ENCODE results near the gene ACAD8. TPM values are rescaled to one million over a fixed set of nuclear protein-coding genes. Genes with fewer than 3 reads are reported as not detected.
"Not testable (repeated sequence)": the region's sequence is repeated elsewhere in the genome, so short reads cannot be mapped to it uniquely, and the experiment has no call there.

ACAD8 gene
- total RNA-seq, 1 donor from 2014 or later, result 20.0 TPM

DNA sequence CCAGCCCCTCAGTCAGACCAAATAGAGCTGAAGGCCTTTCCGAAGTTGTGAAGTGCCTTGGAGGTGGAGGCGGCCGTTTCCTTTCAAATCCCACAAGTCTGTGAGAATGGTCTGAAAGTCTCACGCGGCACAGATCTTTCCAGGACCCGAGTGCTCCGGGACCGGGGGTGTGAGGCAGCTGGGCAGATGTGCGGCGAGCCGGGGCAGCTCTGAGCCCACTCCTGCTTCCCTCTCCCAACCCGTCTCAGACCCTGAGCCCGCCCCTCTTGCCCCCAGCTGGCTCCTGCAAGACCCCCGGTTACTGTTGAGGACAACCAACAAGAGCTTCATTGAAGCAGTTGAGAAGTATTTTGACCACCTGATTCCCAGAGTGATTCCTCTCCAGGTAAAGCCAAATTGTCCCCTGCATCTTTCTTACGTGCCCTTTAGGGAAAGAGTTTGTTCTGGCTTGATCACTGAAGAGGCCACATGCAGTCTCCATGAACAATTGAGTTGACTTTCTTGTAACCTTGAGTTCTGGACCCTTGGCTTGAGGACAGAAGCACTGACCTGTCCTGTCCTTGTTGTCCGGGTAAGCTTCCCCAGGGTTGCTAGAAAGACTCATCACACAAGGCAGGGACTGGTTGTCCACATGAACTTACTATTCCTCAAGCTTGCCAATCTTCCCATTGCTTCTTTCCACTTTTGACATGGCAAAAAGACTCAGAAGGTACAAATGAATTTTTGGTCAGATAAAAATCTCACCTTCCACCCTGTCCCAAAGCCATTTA, 30.3 kb downstream of the ACAD8 start:
- Histone ChIP-seq H3K27me3 (ENCODE audit: control insufficient read depth, insufficient read depth, low read length) (no peaks in the 10 kb centered on the region), H3K4me3 (ENCODE audit: low read depth, low read length) (no peak overlapping the region), H3K36me3 (ENCODE audit: control insufficient read depth, insufficient read depth, low read length) (no peaks in the 10 kb centered on the region)
- TF ChIP-seq, protein P1, sequence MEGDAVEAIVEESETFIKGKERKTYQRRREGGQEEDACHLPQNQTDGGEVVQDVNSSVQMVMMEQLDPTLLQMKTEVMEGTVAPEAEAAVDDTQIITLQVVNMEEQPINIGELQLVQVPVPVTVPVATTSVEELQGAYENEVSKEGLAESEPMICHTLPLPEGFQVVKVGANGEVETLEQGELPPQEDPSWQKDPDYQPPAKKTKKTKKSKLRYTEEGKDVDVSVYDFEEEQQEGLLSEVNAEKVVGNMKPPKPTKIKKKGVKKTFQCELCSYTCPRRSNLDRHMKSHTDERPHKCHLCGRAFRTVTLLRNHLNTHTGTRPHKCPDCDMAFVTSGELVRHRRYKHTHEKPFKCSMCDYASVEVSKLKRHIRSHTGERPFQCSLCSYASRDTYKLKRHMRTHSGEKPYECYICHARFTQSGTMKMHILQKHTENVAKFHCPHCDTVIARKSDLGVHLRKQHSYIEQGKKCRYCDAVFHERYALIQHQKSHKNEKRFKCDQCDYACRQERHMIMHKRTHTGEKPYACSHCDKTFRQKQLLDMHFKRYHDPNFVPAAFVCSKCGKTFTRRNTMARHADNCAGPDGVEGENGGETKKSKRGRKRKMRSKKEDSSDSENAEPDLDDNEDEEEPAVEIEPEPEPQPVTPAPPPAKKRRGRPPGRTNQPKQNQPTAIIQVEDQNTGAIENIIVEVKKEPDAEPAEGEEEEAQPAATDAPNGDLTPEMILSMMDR (IDR thresholded peaks at IDR 0.05; ENCODE audit: insufficient read depth, low read length, poor library complexity, severe bottlenecking), result no peak
- no peak for DNase-seq (ENCODE audit: low read depth)

GRCh38 chr11:134284349-134284748, 31.0 kb downstream of the ACAD8 start:
- not testable (repeated sequence) for H3K36me3 ChIP-seq (ENCODE audit: control insufficient read depth, insufficient read depth, low read length); H3K4me3 ChIP-seq (ENCODE audit: low read depth, low read length); H3K27me3 ChIP-seq (ENCODE audit: control insufficient read depth, insufficient read depth, low read length); DNase-seq (ENCODE audit: low read depth)

DNA sequence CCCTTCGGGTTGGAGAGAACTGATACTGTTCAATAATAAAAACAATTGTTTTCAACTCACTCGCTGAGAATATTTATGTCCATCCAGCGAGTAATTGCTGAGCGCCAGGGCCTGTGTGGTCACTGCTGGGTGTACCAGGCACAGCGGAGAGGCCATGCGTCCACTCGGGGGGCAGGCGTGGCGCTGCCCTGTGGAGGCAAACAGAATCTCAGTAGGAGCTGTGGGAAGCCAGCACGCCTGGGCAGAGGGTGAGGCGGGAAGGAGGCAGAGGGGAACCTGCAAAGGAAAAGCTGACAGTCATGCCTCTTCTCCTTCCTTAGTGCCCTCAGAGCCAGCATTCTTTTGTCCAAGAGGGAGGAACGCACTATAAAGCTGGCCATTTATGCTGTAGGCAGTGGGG, 34.2 kb downstream of the ACAD8 start:
- DNase-seq (ENCODE audit: low read depth), result no peak
- Histone ChIP-seq H3K27me3 (ENCODE audit: control insufficient read depth, insufficient read depth, low read length) (no peaks in the 10 kb centered on the region), H3K36me3 (ENCODE audit: control insufficient read depth, insufficient read depth, low read length) (no peaks in the 10 kb centered on the region), H3K4me3 (ENCODE audit: low read depth, low read length) (no peak overlapping the region)
- TF ChIP-seq, protein P1 (IDR thresholded peaks at IDR 0.05; ENCODE audit: insufficient read depth, low read length, poor library complexity, severe bottlenecking), result no peak

DNA sequence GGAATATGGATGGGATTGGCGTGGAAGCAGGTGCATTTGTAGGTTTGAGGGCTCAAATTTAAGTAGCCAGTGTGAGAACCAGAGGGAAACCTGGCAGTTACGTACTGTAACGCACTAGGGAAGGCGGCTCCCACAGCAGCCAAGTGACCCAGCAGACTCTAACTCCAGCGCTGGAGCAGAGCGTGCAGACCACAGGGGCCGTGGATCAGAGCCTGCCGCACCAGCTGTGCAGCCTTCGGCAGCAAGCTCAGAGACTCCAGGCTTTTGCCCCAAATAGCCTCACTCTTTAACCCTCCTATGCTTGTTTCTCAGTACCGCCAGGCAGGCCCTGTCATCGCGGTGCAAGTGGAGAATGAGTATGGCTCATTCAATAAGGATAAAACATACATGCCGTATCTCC, 35.1 kb downstream of the ACAD8 start:
- H3K36me3 ChIP-seq (ENCODE audit: control insufficient read depth, insufficient read depth, low read length), result no peaks in the 10 kb centered on the region
- no peak overlapping the region for H3K4me3 ChIP-seq (ENCODE audit: low read depth, low read length)
- H3K27me3 ChIP-seq (ENCODE audit: control insufficient read depth, insufficient read depth, low read length), result no peaks in the 10 kb centered on the region
- DNase-seq (ENCODE audit: low read depth), result no peak
- TF ChIP-seq, protein P1 (IDR thresholded peaks at IDR 0.05; ENCODE audit: insufficient read depth, low read length, poor library complexity, severe bottlenecking), result no peak

GRCh38 chr11:134289167-134289566, 35.8 kb downstream of the ACAD8 start:
- TF ChIP-seq, protein P1 (IDR thresholded peaks at IDR 0.05; ENCODE audit: insufficient read depth, low read length, poor library complexity, severe bottlenecking), result no peak
- no peaks in the 10 kb centered on the region for H3K27me3 ChIP-seq (ENCODE audit: control insufficient read depth, insufficient read depth, low read length)
- no peaks in the 10 kb centered on the region for H3K36me3 ChIP-seq (ENCODE audit: control insufficient read depth, insufficient read depth, low read length)
- DNase-seq (ENCODE audit: low read depth), result no peak
- H3K4me3 ChIP-seq (ENCODE audit: low read depth, low read length), result no peak overlapping the region

- TF ChIP-seq, protein P1 (IDR thresholded peaks at IDR 0.05; ENCODE audit: insufficient read depth, low read length, poor library complexity, severe bottlenecking), result no peak
- no peaks in the 10 kb centered on the region for H3K36me3 ChIP-seq (ENCODE audit: control insufficient read depth, insufficient read depth, low read length)
- no peaks in the 10 kb centered on the region for H3K27me3 ChIP-seq (ENCODE audit: control insufficient read depth, insufficient read depth, low read length)
- no peak overlapping the region for H3K4me3 ChIP-seq (ENCODE audit: low read depth, low read length)
- DNase-seq (ENCODE audit: low read depth), result no peak
Observed at GRCh38 chr11:134289789-134290188, 36.4 kb downstream of the ACAD8 start.
